ENCODE data around the gene COIL.

- TF ChIP-seq ARNT (IDR thresholded peaks at IDR 0.05), result no peak
- TF ChIP-seq ZNF704 (CRISPR knock-in tag; IDR thresholded peaks at IDR 0.05; ENCODE audit: borderline replicate concordance), result no peak
Measured at GRCh38 chr17:56975656-56976055, 14.8 kb upstream of the COIL start.
